HepG2 (cell line): Measurements from ENCODE around the gene VKORC1. TPM values are rescaled to one million over a fixed set of nuclear protein-coding genes. Genes with fewer than 3 reads are reported as not detected.

Experiments used
- ATAC-seq: fragments of 200-7000 bp; cut with Tn5 transposase; 3 replicates; pipeline ENCODE4 v1.9.1; 2020; ENCODE audit warnings: mild to moderate bottlenecking, moderate library complexity
- BruUV-seq: library from RNA; stranded (reverse); fragments of 400-500 nt; replicated peaks from 2 replicates; lab custom pipeline; 2021; lab: Mats Ljungman, UMichigan
- CTCF ChIA-PET: fragments of 300-600 bp; formaldehyde crosslinking; extraction: SDS; loops from one replicate; lab custom pipeline; 2021; ENCODE audit warnings: low total read pairs, inconsistent platforms, low intra/inter-chr PET ratio; lab: Yijun Ruan, JAX
- POLR2A ChIA-PET: fragments of 350-600 bp; sonication (Branson Sonifier 250); formaldehyde crosslinking; loops from one replicate; lab custom pipeline; 2020; ENCODE audit warnings: antibody characterized with exemption, inconsistent platforms; lab: Yijun Ruan, JAX
- DNase-seq: peaks from one replicate; pipeline ENCODE4 v3.0.0-alpha.2; 2015; ENCODE audit warnings: low spot score
- FAIRE-seq: peaks from 3 replicates; lab custom pipeline; 2011; peaks lifted over from hg19 to GRCh38; lab: Jason Lieb, UNC
- H2AFZ ChIP-seq: one replicate; pipeline ENCODE4 v1.6.1; 2011; ENCODE audit warnings: low read length, inconsistent platforms
- H3K27ac ChIP-seq: fragments of 300-600 bp; 3 replicates; pipeline ENCODE4 v1.8.0; 2011; ENCODE audit warnings: mixed run types, mild to moderate bottlenecking, mixed read lengths, low read length, inconsistent platforms; ENCODE audit not compliant: insufficient read depth; ENCODE audit errors: extremely low read length
- H3K27me3 ChIP-seq, 2 experiments: fragments of 200-600 bp in 1 of 2; 2 replicates in 1 of 2; 3 replicates in 1 of 2; pipeline versions ENCODE4 v1.6.0 to v1.8.0; 2011; ENCODE audit warnings: low read length in 2 of 2, mild to moderate bottlenecking in 2 of 2, moderate library complexity in 2 of 2, inconsistent platforms in 1 of 2; ENCODE audit not compliant: insufficient read depth in 2 of 2, control insufficient read depth in 1 of 2
- H3K36me3 ChIP-seq, 2 experiments: fragments of 200-600 bp in 1 of 2; replicated peaks in 1 of 2; 2 replicates in 1 of 2; 3 replicates in 1 of 2; pipeline versions ENCODE4 v1.5.1 to v1.8.0; 2011; ENCODE audit warnings: low read length in 2 of 2, inconsistent platforms in 1 of 2; ENCODE audit not compliant: insufficient read depth in 2 of 2, control insufficient read depth in 1 of 2
- H3K4me1 ChIP-seq: 2 replicates; pipeline ENCODE4 v1.5.1; 2012; ENCODE audit warnings: low read length, inconsistent platforms; ENCODE audit not compliant: insufficient read depth
- H3K4me2 ChIP-seq: 2 replicates; pipeline ENCODE4 v1.6.0; 2011; ENCODE audit warnings: low read depth, low read length, inconsistent platforms
- H3K4me3 ChIP-seq, 3 experiments: fragments of 200-600 bp in 1 of 3; sonication (generic), shearing (Covaris generic) in 1 of 3; replicated peaks in 1 of 3; 2 replicates each; pipeline ENCODE4 v1.5.1; 2011 to 2016; ENCODE audit warnings: low read length in 3 of 3, inconsistent platforms in 2 of 3, low read depth in 2 of 3, mild to moderate bottlenecking in 2 of 3, control low read depth in 1 of 3, mixed read lengths in 1 of 3; ENCODE audit not compliant: insufficient read depth in 1 of 3
- H3K79me2 ChIP-seq: one replicate; pipeline ENCODE4 v1.6.1; 2011; ENCODE audit warnings: low read length, inconsistent platforms; ENCODE audit not compliant: insufficient read depth
- H3K9ac ChIP-seq: 2 replicates; pipeline ENCODE4 v1.6.0; 2011; ENCODE audit warnings: mild to moderate bottlenecking, low read depth, low read length, inconsistent platforms; ENCODE audit not compliant: insufficient read depth
- H3K9me3 ChIP-seq: 2 replicates; pipeline ENCODE4 v1.5.1; 2012; ENCODE audit warnings: mild to moderate bottlenecking, low read length
- H4K20me1 ChIP-seq: 2 replicates; pipeline ENCODE4 v1.6.0; 2011; ENCODE audit warnings: inconsistent platforms, mild to moderate bottlenecking, low read length, moderate library complexity; ENCODE audit not compliant: insufficient read depth
- ELK4 ChIP-seq: sonication (generic); formaldehyde crosslinking; IDR thresholded peaks from 2 replicates; pipeline ENCODE4 v1.9.0; 2021; ENCODE audit warnings: missing genetic modification reagents, borderline replicate concordance
- HINFP ChIP-seq: sonication (generic); formaldehyde crosslinking; IDR thresholded peaks from 2 replicates; pipeline ENCODE4 v1.4.0; 2020; ENCODE audit warnings: low read depth, mild to moderate bottlenecking, missing genetic modification reagents
- MEIS2 ChIP-seq: sonication (generic); formaldehyde crosslinking; IDR thresholded peaks from 2 replicates; pipeline ENCODE4 v1.9.0; 2021; ENCODE audit warnings: mild to moderate bottlenecking, missing genetic modification reagents
- MYNN ChIP-seq: sonication (generic); formaldehyde crosslinking; IDR thresholded peaks from 2 replicates; pipeline ENCODE4 v1.4.0; 2020; ENCODE audit warnings: mild to moderate bottlenecking, low read depth, missing genetic modification reagents
- NR1H2 ChIP-seq: sonication (generic); formaldehyde crosslinking; IDR thresholded peaks from 2 replicates; pipeline ENCODE4 v1.8.1; 2022; ENCODE audit warnings: low read depth, missing genetic modification reagents, borderline replicate concordance
- SIX1 ChIP-seq: sonication (generic); formaldehyde crosslinking; IDR thresholded peaks from 2 replicates; pipeline ENCODE4 v1.4.0; 2020; ENCODE audit warnings: missing genetic modification reagents, borderline replicate concordance
- ZNF407 ChIP-seq: sonication (generic); formaldehyde crosslinking; IDR thresholded peaks from one replicate; pipeline ENCODE4 v1.5.1; 2020; ENCODE audit warnings: mild to moderate bottlenecking, missing genetic modification reagents; ENCODE audit errors: not compliant biosample characterization
- ZNF510 ChIP-seq: sonication (generic); formaldehyde crosslinking; IDR thresholded peaks from 2 replicates; pipeline ENCODE4 v1.4.0; 2020; ENCODE audit warnings: low read depth, mild to moderate bottlenecking, missing genetic modification reagents
- ZNF556 ChIP-seq: sonication (generic); formaldehyde crosslinking; IDR thresholded peaks from 2 replicates; pipeline ENCODE4 v1.4.0; 2020; ENCODE audit warnings: mild to moderate bottlenecking, missing genetic modification reagents, borderline replicate concordance
- ZNF749 ChIP-seq: sonication (generic); formaldehyde crosslinking; IDR thresholded peaks from 2 replicates; pipeline ENCODE4 v1.8.0; 2022; ENCODE audit warnings: mild to moderate bottlenecking, missing genetic modification reagents, moderate library complexity, borderline replicate concordance
- WGBS: methylation state at CpG from one replicate; pipeline ENCODE4 v1.1.6; 2017; ENCODE audit warnings: low lambda C conversion rate; 5-methylcytosine and 5-hydroxymethylcytosine counted together
- in situ Hi-C: cut with HindIII; loops from 2 replicates; pipeline ENCODE4 v1.10.0; 2017; ENCODE audit warnings: low pct_unique_long_range_greater_than_20kb; ENCODE audit not compliant: extremely low pct_ligation_motif_present
- intact Hi-C: fragments of 100-400 bp; cut with micrococcal nuclease; formaldehyde crosslinking; loops from one replicate; pipeline ENCODE4 v1.10.0; 2022; ENCODE audit not compliant: unreplicated experiment
- polyA plus RNA-seq, 8 experiments: library from polyadenylated mRNA; depleted of rRNA in 3 of 8; stranded (reverse) in 7 of 8; unstranded in 1 of 8; fragments of >200 nt; fragmentation: Illumina TruSeq in 4 of 8; extraction: Trizol in 4 of 8; gene quantifications; 2 replicates each; pipeline versions ENCODE4 v1.2.1 to v1.2.3, GENCODE V29; 2011 to 2016; ENCODE audit warnings: low read depth in 4 of 8, missing spikeins in 1 of 8, mixed read lengths in 1 of 8; ENCODE audit not compliant: insufficient read depth in 1 of 8
- total RNA-seq, 5 experiments: library from RNA; depleted of rRNA; stranded (reverse); fragments of >200 nt; fragmentation: Illumina TruSeq; extraction: Trizol; gene quantifications; 2 replicates each; pipeline ENCODE4 v1.2.3, GENCODE V29; 2016; ENCODE audit warnings: low read depth in 1 of 5

The VKORC1 gene
- total and polyA plus RNA-seq, 2 of the 13 experiments (the other 11 are each of a cell fraction or from before 2014, with no cell fraction given) = 141 to 615 TPM

- Histone ChIP-seq H3K79me2 (peaks cover 46% of the 10 kb centered on the region), H3K9me3 (no peaks in the 10 kb centered on the region), H3K27me3 (no peaks in the 10 kb centered on the region; a peak in 1 of 5 replicates), H3K4me3 (peak overlapping the region; percentile 75 to 97 (median 90)), H3K4me2 (peak overlapping the region; percentile 93), H3K27ac (peak overlapping the region; percentile 83), H3K9ac (peak overlapping the region; percentile 88), H4K20me1 (no peaks in the 10 kb centered on the region), H3K36me3 (peaks cover 12 to 25% of the 10 kb centered on the region in 2 experiments; a peak in 4 of 5 replicates), H3K4me1 (peaks cover 22% of the 10 kb centered on the region), H2AFZ (peak overlapping the region; percentile 29)
- ChIA-PET CTCF (interaction anchor here (1.7 kb wide), 1 partner anchor 88 kb away, joined by 8 read pairs; the partner anchor contains the start of gene HSD3B7), POLR2A (interaction anchor here (0.6 to 2.4 kb wide), 34 partner anchors 12 to 801 kb away, joined by 3 to 56 read pairs (median 6); partner anchors contain the start of genes ARMC5, FUS, HSD3B7 and KAT8)
- intact Hi-C loops = loop anchor here (2.0 kb wide), 1 partner anchor 47 kb away; no protein-coding TSS in a partner anchor
- 3% methylated on average over 44 of the region's 83 CpGs for WGBS
- in situ Hi-C loops = loop anchor here (5.0 kb wide), 2 partner anchors 41 to 86 kb away; partner anchors contain the start of genes HSD3B7 and STX4
- DNase-seq (peak; percentile 87), ATAC-seq (peak; percentile 85), FAIRE-seq (no peak)
- BruUV-seq = no TSS peak
- TF ChIP-seq SIX1 (CRISPR knock-in tag) (no peak; the same call in 1 of the 2 replicates), ZNF510 (no peak), MYNN (CRISPR knock-in tag) (no peak), HINFP (CRISPR knock-in tag) (no peak; the same call in 1 of the 2 replicates), NR1H2 (no peak), ZNF556 (CRISPR knock-in tag) (peak; percentile 51; the same call in 1 of the 2 replicates), ZNF749 (CRISPR knock-in tag) (no peak), MEIS2 (CRISPR knock-in tag) (0 out of 2 replicates have a peak, but pooled peaks have one; percentile 19), ELK4 (CRISPR knock-in tag) (peak; percentile 41; the same call in 1 of the 2 replicates), ZNF407 (CRISPR knock-in tag) (no peak)
Observed at GRCh38 chr16:31073142-31073969, 21.2 kb downstream of the VKORC1 start.
